GM12878 (cell line): ENCODE results near the gene METTL1. TPM values are rescaled to one million over a fixed set of nuclear protein-coding genes. Genes with fewer than 3 reads are reported as not detected.

Experiments
- ATAC-seq: fragments of 200-7000 bp; cut with Tn5 transposase; 3 replicates; pipeline ENCODE4 v1.9.1; 2020; ENCODE audit warnings: mild to moderate bottlenecking, moderate library complexity
- BruUV-seq: library from RNA; stranded (reverse); fragments of 400-500 nt; replicated peaks from 2 replicates; lab custom pipeline; 2021; lab: Mats Ljungman, UMichigan
- CTCF ChIA-PET: fragments of 300-600 bp; sonication (Branson Sonifier 250); formaldehyde crosslinking; extraction: SDS; loops from one replicate; lab custom pipeline; 2021; ENCODE audit warnings: inconsistent platforms; lab: Yijun Ruan, JAX
- POLR2A ChIA-PET: fragments of 350-600 bp; formaldehyde crosslinking; extraction: SDS; loops from one replicate; lab custom pipeline; 2021; ENCODE audit warnings: inconsistent platforms; lab: Charles Lee
- RAD21 ChIA-PET: fragments of 300-600 bp; sonication (Branson Sonifier 250); formaldehyde crosslinking; loops from one replicate; lab custom pipeline; 2023; ENCODE audit warnings: antibody characterized with exemption; ENCODE audit not compliant: unreplicated experiment; lab: Charles Lee
- SMC1A ChIA-PET: fragments of 300-600 bp; sonication (Branson Sonifier 250); formaldehyde crosslinking; loops from one replicate; lab custom pipeline; 2023; ENCODE audit not compliant: unreplicated experiment, uncharacterized antibody; lab: Charles Lee
- DNase-seq: peaks from one replicate; pipeline ENCODE4 v3.0.0-alpha.2; 2011; ENCODE audit warnings: low read depth, low spot score
- FAIRE-seq: peaks from 3 replicates; lab custom pipeline; 2011; peaks lifted over from hg19 to GRCh38; lab: Jason Lieb, UNC
- H2AFZ ChIP-seq: 2 replicates; pipeline ENCODE4 v1.6.0; 2011; ENCODE audit warnings: low read depth, low read length, control low read depth; ENCODE audit not compliant: control insufficient read depth
- H3K27ac ChIP-seq: 2 replicates; pipeline ENCODE4 v1.5.1; 2011; ENCODE audit warnings: control low read depth; ENCODE audit not compliant: control insufficient read depth, insufficient read depth
- H3K27me3 ChIP-seq, 2 experiments: replicated peaks in 1 of 2; 2 replicates each; pipeline versions ENCODE4 v1.6.0 to v1.6.1; 2011; ENCODE audit warnings: low read length in 1 of 2; ENCODE audit not compliant: control insufficient read depth in 2 of 2, insufficient read depth in 2 of 2
- H3K36me3 ChIP-seq, 2 experiments: 2 replicates each; pipeline ENCODE4 v1.5.1; 2011; ENCODE audit warnings: low read length in 1 of 2; ENCODE audit not compliant: control insufficient read depth in 2 of 2, insufficient read depth in 2 of 2
- H3K4me1 ChIP-seq: 2 replicates; pipeline ENCODE4 v1.6.1; 2011; ENCODE audit warnings: mild to moderate bottlenecking, low read length, moderate library complexity, mixed read lengths; ENCODE audit not compliant: control insufficient read depth, insufficient read depth
- H3K4me2 ChIP-seq: 2 replicates; pipeline ENCODE4 v1.6.0; 2011; ENCODE audit warnings: control low read depth; ENCODE audit not compliant: control insufficient read depth, insufficient read depth
- H3K4me3 ChIP-seq: fragments of 200-600 bp; sonication (generic); 2 replicates; pipeline ENCODE4 v1.5.1; 2016
- H3K79me2 ChIP-seq: 2 replicates; pipeline ENCODE4 v1.6.0; 2011; ENCODE audit warnings: low read length; ENCODE audit not compliant: control insufficient read depth, insufficient read depth
- H3K9ac ChIP-seq: 2 replicates; pipeline ENCODE4 v1.8.0; 2011; ENCODE audit warnings: low read length, control low read depth, mixed read lengths; ENCODE audit not compliant: control insufficient read depth, insufficient read depth
- H3K9me3 ChIP-seq: replicated peaks from 3 replicates; pipeline ENCODE4 v1.5.1; 2011; ENCODE audit warnings: mild to moderate bottlenecking, low read length; ENCODE audit not compliant: control insufficient read depth, insufficient read depth
- H4K20me1 ChIP-seq: 2 replicates; pipeline ENCODE4 v1.6.0; 2011; ENCODE audit not compliant: control insufficient read depth, insufficient read depth
- EED ChIP-seq: sonication (generic); IDR thresholded peaks from 2 replicates; pipeline ENCODE4 v1.6.1; 2016; ENCODE audit warnings: antibody characterized with exemption, low read depth
- IKZF2 ChIP-seq, 2 experiments: fragments of 450-650 bp; IDR thresholded peaks; 2 replicates each; pipeline ENCODE4 v1.6.1; 2017; ENCODE audit warnings: mild to moderate bottlenecking in 2 of 2, moderate library complexity in 2 of 2
- NFXL1 ChIP-seq: fragments of 450-650 bp; IDR thresholded peaks from 2 replicates; pipeline ENCODE4 v1.6.1; 2017; ENCODE audit warnings: antibody characterized with exemption, mild to moderate bottlenecking, borderline replicate concordance
- PAX8 ChIP-seq: fragments of 450-650 bp; IDR thresholded peaks from 2 replicates; pipeline ENCODE4 v1.6.1; 2017; ENCODE audit warnings: mild to moderate bottlenecking, moderate library complexity
- POLR2A ChIP-seq: IDR thresholded peaks from 2 replicates; pipeline ENCODE4 v1.6.1; 2011; ENCODE audit warnings: low read depth, mild to moderate bottlenecking, low read length
- POU2F2 ChIP-seq: IDR thresholded peaks from 3 replicates; pipeline ENCODE4 v1.6.1; 2011; ENCODE audit warnings: low read depth, mild to moderate bottlenecking, low read length, borderline replicate concordance
- RELA ChIP-seq: fragments of 450-650 bp; IDR thresholded peaks from 2 replicates; pipeline ENCODE4 v1.8.0; 2014; ENCODE audit warnings: borderline replicate concordance; ENCODE audit not compliant: partially characterized antibody
- SIN3A ChIP-seq: IDR thresholded peaks from 2 replicates; pipeline ENCODE4 v1.6.1; 2012; ENCODE audit warnings: low read depth, low read length, improper control_type of control experiment
- TCF12 ChIP-seq: IDR thresholded peaks from 2 replicates; pipeline ENCODE4 v1.6.1; 2011; ENCODE audit warnings: low read depth, mild to moderate bottlenecking, low read length
- ZBED1 ChIP-seq: IDR thresholded peaks from 2 replicates; pipeline ENCODE4 v1.6.1; 2016; ENCODE audit warnings: borderline replicate concordance
- ZNF217 ChIP-seq: fragments of 450-650 bp; IDR thresholded peaks from 2 replicates; pipeline ENCODE4 v1.6.1; 2017; ENCODE audit warnings: antibody characterized with exemption, mild to moderate bottlenecking
- ZZZ3 ChIP-seq: IDR thresholded peaks from 2 replicates; pipeline ENCODE4 v1.6.1; 2011; ENCODE audit warnings: low read depth; ENCODE audit not compliant: control insufficient read depth, insufficient read length
- WGBS: methylation state at CpG from one replicate; pipeline ENCODE4 v1.1.6; 2016; ENCODE audit warnings: low lambda C conversion rate; ENCODE audit not compliant: insufficient replicate concordance, insufficient coverage; ENCODE audit errors: missing lambda C conversion rate; 5-methylcytosine and 5-hydroxymethylcytosine counted together
- in situ Hi-C: fragments of 300-500 bp; cut with MboI; formaldehyde crosslinking; loops from 9 replicates; pipeline ENCODE4 v1.14.3; 2018; ENCODE audit warnings: mixed read lengths
- intact Hi-C: fragments of 100-400 bp; cut with micrococcal nuclease; formaldehyde crosslinking; loops from one replicate; pipeline ENCODE4 v1.14.2; 2022; ENCODE audit not compliant: unreplicated experiment
- polyA plus RNA-seq, 11 experiments: library from polyadenylated mRNA; depleted of rRNA in 4 of 11; unstranded in 6 of 11; stranded (reverse) in 5 of 11; fragments of >200 nt; fragmentation: Nextera tagmentation in 4 of 11; fragmentation: Illumina TruSeq in 1 of 11; extraction: Ambion mirVana in 4 of 11; extraction: Trizol in 1 of 11; gene quantifications; 1 replicate in 1 of 11; 2 replicates in 10 of 11; pipeline versions ENCODE4 v1.2.1 to v1.2.3, GENCODE V29; 2011 to 2016; ENCODE audit warnings: inconsistent platforms in 2 of 11, missing spikeins in 2 of 11, low read depth in 1 of 11
- total RNA-seq, 4 experiments: library from RNA; depleted of rRNA in 3 of 4; stranded (reverse); fragments of >200 nt in 3 of 4; fragmentation: Illumina TruSeq in 1 of 4; extraction: Trizol in 1 of 4; gene quantifications; 2 replicates each; pipeline versions ENCODE4 v1.2.1 to v1.2.3, GENCODE V29; 2013 to 2021

METTL1 gene
- total and polyA plus RNA-seq, 10 of the 15 experiments (the other 5 are each of a cell fraction or from before 2014, with no cell fraction given) = 11.3 to 44.3 (median 30.6) TPM

DNA sequence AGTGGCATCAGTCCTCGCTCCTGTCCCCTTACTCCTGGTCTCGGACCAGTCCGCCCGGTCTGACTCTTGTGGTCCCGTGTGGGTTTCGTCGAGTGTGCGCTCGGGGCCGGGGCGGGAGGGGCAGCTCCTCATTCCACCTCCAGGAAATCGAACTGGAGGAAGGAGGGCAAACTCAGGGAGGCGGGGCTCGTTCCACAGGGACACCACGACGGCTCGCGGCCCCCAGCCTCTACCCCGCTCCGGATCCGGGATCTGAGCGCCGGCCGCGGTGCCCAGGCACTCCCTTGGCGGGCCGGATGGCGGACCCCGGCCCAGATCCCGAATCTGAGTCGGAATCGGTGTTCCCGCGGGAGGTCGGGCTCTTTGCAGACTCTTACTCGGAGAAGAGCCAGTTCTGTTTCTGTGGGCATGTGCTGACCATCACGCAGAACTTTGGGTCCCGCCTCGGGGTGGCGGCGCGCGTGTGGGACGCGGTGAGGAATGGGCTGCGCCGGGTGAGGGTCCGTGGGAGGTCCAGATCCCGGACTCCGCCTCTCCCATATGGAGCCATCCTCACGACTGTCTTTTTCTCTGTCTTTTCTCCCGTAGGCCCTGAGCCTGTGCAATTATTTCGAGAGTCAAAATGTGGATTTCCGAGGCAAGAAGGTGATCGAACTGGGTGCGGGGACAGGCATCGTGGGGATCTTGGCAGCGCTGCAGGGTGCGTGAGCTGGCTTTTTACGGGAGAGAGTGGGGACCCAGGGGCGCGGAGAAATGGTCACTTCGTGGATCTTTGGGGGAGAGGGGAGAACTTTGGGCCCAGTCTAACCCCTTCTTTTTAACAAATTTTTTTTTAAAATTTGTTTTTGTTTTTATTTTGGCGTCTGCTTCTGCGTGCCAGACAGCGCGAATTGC, 771 bp upstream of the METTL1 start, which contains the start of gene EEF1AKMT3:
Gene EEF1AKMT3 (plus strand): TSS at position 186 of the 894 bp plus-strand sequence. CDS start 111 bp downstream, at position 297.
- ATAC-seq = peak; percentile 48
- in situ Hi-C loops = no loop called here
- peak within 1 kb of the TSS; percentile 83 for H3K9ac ChIP-seq
- intact Hi-C loops = loop anchor here (1.0 kb wide), 1 partner anchor 16 kb away; no protein-coding TSS in a partner anchor
- peak within 1 kb of the TSS; percentile 82 for H3K27ac ChIP-seq
- WGBS = 10% methylated on average over 66 of the region's 67 CpGs
- ChIA-PET RAD21 (interaction anchor here (0.6 to 1.2 kb wide), 3 partner anchors 9 to 189 kb away, joined by 3 to 6 read pairs (median 4); no protein-coding TSS in a partner anchor), CTCF (interaction anchor here (0.6 to 1.8 kb wide), 7 partner anchors 9 to 226 kb away, joined by 3 to 19 read pairs (median 6); partner anchors contain the start of genes CDK4 and TSFM), POLR2A (interaction anchor here (0.9 to 1.9 kb wide), 6 partner anchors 10 to 158 kb away, joined by 3 to 11 read pairs (median 4); partner anchors contain the start of gene TSFM), SMC1A (interaction anchor here (0.7 to 0.8 kb wide), 3 partner anchors 13 to 28 kb away, joined by 4 to 5 read pairs (median 4); partner anchors contain the start of gene TSPAN31)
- no peak for DNase-seq
- FAIRE-seq = no peak
- peaks cover 0 to 4% of the 10 kb centered on the region in 2 experiments; a peak in 2 of 4 replicates for H3K36me3 ChIP-seq
- BruUV-seq = TSS peak; percentile 63
- H3K79me2 ChIP-seq = no peaks in the 10 kb centered on the region
- H4K20me1 ChIP-seq = no peaks in the 10 kb centered on the region
- H2AFZ ChIP-seq = peak within 1 kb of the TSS; percentile 90
- H3K4me2 ChIP-seq = peak within 1 kb of the TSS; percentile 99
- H3K9me3 ChIP-seq = no peaks in the 10 kb centered on the region
- peaks cover 3% of the 10 kb centered on the region for H3K4me1 ChIP-seq
- H3K4me3 ChIP-seq = peak within 1 kb of the TSS; percentile 90
- H3K27me3 ChIP-seq = no peaks in the 10 kb centered on the region
- no peak for TF ChIP-seq ZBED1
- no peak for TF ChIP-seq NFXL1
- no peak for TF ChIP-seq POLR2A
- 0 out of 2 replicates have a peak, but pooled peaks have one; percentile 20 for TF ChIP-seq TCF12
- no peak for TF ChIP-seq PAX8
- no peak for TF ChIP-seq POU2F2
- TF ChIP-seq ZZZ3 = no peak
- no peak for TF ChIP-seq SIN3A
- 0 out of 2 replicates have a peak, but pooled peaks have one; percentile 35 for TF ChIP-seq EED
- TF ChIP-seq IKZF2 (IDR thresholded peaks at IDR 0.05) = no peak
- no peak for TF ChIP-seq RELA
- TF ChIP-seq ZNF217 = 0 out of 2 replicates have a peak, but pooled peaks have one; percentile 21
